Panc1 (cell line): ENCODE measurements around the gene PTGES.

ENCODE experiments used
- CTCF ChIP-seq: fragments of 450-650 bp; IDR thresholded peaks from 2 replicates; pipeline ENCODE4 v1.5.1; 2017; ENCODE audit warnings: mild to moderate bottlenecking
- POLR2AphosphoS5 ChIP-seq: IDR thresholded peaks from 2 replicates; pipeline ENCODE4 v1.6.1; 2012; ENCODE audit warnings: mild to moderate bottlenecking, low read depth, low read length, moderate library complexity
- REST ChIP-seq, 2 experiments: IDR thresholded peaks; 2 replicates each; pipeline ENCODE4 v1.6.1; 2011 to 2012; ENCODE audit warnings: low read depth in 2 of 2, control low read depth in 1 of 2, low read length in 1 of 2, mild to moderate bottlenecking in 1 of 2, moderate library complexity in 1 of 2; ENCODE audit not compliant: insufficient read depth in 1 of 2

DNA sequence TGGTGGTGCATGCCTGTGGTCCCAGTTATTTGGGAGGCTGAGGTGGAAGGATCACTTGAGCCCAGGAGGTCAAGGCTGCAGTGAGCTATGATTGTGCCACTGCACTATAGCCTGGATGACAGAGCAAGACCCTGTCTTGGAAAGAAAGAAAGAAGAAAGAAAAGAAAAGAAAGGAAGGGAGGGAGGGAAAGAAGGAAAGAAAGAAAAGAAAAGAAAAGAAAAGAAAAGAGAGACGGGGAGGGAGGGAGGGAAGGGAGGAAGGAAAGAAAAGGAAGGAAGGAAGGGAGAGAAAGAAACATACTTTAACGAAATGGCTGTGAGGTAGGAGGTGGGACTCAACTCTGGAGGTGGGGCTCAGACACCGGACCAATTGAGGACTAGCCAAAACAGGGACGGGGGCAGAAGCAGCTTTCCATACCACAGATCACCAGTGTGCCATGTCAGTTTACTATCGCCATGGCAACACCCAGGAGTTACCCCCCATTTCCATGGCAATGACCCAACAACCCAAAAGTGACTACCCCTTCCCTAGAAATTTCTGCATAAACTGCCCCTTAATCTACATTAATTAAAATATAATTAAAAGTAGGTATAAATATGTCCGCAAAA, 21.3 kb downstream of the PTGES start:
- TF ChIP-seq REST (IDR thresholded peaks at IDR 0.05; ENCODE audit: insufficient read depth in 1 of 2, low read depth in 2 of 2, low read length in 1 of 2) (no peak), POLR2AphosphoS5 (no peak), CTCF (no peak)
